GM18861 (cell line): ENCODE results near the gene NSUN5.
"Not testable (repeated sequence)": the region's sequence is repeated elsewhere in the genome, so short reads cannot be mapped to it uniquely, and the experiment has no call there.

Source experiments
- ATAC-seq: cut with Tn5 transposase; IDR thresholded peaks from one replicate; pipeline ENCODE4 v1.9.1; 2021; ENCODE audit not compliant: unreplicated experiment

NSUN5 gene

DNA sequence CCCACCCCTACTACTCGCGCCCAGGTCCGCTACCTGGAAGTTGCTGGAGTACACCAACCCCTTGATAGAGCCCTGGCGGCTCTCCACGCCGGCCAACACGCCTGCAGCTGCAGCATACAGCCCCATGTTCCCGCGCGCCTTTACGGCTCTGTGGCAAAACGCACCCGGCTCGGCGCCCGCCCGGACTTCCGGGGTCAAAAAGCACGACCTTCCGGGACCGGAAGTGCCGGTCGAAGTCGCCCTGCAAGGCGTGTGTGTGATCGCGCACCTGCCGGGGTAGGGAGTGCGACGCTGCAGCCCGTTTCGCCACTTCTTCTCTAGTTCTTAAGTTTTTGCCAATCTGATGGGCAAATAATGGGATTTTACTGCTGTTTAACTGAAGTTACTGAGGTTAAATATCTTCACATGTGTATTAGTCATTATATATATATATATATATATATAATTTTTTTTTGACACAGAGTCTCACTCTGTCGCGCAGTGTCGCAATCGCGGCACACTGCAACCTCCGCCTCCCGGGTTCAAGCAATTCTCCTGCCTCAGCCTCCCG is at the start of gene NSUN5:
TSS of gene NSUN5 (minus strand) at position 162 of the 550 bp plus-strand sequence. CDS start at position 126, 36 bp downstream.
- peak; percentile 80 for ATAC-seq

DNA sequence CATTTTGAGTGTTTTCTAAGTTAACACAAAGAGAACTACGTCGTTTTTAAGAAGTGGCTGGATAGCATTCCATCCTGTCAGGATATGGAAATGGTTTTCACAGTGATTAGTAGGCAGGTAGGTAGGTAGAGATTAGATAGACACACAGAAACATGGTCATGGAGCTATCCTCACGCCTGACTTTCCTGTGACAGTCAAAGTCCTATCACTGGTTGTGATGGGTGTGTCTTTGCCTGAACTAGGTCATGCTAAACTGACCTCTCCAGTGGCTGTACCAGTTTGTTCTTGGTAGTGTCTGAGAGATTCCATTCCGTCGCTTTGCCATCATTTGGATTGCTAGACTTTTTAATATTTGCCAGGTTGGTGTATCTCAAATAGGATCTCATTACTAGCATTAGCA is 47.5 kb upstream of the NSUN5 start:
- ATAC-seq, result no peak

DNA sequence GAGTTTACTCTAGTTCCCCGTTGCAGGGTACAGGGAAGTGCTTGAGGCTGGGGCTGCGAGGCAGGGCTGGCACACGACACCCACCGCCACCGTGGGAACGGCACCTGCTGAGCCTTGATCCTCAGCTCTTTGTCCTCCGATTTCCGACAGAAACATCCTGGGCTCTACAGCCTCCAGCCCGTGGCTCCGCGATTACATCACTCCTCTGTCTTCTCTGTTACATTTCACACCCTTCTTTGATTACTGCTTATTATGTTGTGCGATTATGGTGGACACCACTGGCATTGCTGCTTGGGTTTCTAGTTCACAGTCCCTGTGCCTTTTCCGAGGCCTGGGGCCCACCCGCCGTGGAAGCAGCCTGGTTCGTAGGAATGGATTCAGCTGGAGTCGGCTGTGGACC is 46.2 kb upstream of the NSUN5 start:
- ATAC-seq, result no peak

DNA sequence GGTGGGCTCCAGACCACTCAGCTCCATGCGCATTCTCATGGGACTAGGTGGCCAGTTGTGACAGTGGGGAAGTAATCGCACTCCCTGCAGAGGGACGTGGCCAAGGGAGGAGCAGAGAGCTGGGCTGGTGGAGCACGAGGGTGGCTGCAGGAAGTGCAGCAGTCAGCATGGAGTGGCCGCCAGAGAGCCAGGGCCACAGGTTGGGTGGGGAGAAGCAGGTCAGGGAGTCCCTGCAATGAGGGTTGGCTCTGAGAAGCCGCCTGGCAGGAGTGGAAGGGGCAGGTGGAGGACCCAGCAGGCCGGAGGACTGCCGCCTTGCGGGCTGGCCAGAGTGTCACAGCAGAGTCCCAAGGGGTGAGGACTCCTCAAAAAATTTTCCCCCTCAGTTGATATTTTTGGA is 45.6 kb upstream of the NSUN5 start:
- ATAC-seq, result no peak

DNA sequence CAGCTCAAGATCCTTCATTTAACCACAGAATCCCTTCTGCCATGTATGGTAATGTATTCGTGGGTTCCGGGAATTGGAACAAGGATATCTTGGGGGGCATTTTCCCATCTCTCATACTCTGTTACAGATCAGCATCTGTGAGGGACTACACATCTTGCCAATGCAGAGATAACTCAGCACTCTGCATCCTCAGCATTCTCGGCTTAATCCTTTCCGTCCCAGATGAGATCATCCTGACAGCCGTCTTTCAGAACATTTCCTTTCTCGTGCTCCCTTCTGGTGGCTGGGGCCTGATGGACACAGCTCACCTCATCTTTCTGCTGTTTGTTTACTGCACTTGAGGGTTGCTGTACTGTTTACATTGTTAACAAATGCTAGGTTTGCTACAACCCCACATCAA is 44.6 kb upstream of the NSUN5 start:
- ATAC-seq, result no peak

DNA sequence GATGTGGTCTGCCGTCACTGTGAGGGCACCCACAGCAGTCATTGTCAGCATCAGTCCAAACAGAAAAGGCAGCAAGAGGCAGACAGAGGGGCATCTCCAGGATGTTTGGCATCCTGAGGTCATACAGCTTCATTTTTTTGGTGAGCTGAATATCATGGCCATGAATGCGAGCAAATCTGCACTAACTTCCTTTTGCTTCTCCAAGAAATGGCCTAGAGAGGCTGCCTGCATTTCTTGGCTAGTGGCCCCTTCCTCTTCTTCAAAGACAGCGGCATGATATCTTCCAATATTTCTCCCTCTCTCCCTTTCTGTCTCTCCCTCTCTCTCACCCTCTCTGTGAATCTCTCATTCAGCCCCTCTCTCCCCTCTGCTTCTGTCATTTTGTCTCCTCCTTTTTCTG is 44.2 kb upstream of the NSUN5 start:
- ATAC-seq, result no peak

DNA sequence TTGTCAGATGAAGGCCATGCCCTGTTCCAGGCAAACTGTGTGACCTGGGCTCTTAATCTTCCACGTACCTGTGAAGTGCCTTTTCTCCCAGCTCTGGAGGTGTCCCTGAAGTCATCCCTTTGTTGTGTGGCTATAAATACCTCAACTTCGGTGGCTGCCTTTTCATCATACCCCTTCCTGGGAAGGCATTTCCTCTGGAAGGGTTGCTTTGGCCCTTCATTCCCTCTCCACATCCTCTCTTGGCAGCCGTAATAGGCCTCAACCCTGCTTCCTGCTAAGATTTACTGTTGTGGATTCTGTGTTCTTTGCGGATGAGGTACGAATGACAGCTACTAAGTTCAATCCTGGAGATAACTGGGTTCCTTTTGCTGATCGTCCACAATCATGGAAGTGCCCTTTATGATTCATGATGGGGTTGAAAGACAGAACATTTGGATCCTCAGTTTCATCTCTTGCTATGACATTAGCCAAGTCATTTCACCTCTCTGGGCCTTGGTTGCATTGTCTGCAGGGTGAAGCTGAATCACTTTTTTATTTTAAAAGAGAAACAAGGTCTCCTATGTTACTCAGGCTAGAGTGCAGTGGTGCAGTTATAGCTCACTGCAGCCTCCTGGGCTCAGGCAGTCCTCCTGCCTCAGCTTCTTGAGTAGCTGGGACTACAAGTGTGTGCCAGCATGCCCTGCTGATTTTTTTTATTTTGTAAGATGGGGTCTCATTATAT is 43.0 kb upstream of the NSUN5 start:
- ATAC-seq, result no peak

DNA sequence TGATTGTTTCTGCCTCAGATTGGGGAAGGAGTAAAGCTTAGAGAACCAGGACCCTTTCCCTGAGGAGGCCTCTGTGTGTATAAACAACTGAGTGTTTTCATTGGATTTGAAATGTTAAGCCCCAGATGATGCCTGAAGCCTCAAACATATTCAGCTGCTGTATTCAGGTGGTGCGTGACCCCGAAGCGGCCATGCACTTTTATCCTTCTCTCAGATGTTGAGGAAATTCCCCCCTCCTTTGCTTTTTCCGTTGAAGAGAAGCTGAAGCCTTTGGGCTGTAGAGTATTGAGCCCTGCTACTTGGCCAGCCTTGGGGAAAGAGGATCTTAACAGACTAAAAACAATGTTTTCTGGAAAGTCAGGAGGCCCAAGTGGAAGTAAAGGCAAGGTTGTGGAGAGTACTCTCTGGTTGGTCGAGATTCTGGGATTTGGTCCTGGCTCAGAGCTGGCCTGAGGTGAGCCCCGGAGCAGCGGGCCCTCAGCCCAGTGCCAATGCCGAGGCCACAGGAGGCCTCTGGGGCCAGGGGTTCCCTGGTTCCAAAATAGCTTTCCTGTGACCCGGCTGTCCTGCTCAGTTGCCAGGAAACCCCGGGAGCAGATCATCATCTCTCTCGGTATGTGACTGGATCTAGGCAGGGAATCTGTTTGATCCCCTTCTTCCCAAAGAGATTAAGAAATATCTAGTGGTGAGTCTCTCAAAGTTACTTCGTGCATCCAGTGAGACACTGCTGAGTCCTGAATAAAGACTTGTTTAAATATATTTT is 41.9 kb upstream of the NSUN5 start:
- ATAC-seq, result no peak

DNA sequence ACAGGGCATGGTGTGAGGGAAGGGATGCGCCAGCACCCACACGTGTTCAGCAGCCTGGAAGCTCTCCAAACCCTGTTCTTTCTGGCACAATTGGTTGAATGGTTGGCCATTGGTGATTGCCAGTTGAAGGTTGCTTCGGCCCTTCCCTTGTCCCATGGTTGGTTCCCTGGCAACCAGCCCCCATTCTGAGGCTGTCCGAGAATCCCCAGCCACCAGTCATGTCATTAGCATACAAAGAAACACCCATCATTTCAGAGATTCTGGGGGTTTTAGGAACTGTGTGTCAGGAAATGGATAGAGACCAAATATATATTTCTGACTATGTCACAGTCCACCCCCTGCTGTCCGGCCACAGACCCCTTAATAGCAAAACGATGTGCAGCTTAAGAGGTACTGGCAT is 41.1 kb upstream of the NSUN5 start:
- no peak for ATAC-seq

DNA sequence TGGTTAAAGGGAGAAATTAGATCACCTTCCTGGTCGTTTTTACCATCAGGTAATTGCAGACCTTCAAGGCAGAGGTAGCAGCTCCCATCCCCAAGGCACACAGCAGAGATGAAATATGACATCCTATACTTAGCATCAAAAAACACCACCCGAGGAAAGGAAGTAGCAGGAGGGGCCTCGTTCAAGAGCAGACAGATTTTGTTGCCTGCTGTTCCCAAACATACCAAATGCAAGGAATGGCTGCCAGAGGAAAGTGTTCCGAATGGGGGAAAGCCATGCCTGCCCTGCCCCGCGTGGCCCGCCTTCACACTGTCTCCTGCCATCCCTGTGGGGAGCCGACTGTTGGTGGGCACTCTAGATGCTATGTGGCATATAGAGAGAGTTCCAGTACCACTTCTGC is 37.3 kb upstream of the NSUN5 start:
- no peak for ATAC-seq

DNA sequence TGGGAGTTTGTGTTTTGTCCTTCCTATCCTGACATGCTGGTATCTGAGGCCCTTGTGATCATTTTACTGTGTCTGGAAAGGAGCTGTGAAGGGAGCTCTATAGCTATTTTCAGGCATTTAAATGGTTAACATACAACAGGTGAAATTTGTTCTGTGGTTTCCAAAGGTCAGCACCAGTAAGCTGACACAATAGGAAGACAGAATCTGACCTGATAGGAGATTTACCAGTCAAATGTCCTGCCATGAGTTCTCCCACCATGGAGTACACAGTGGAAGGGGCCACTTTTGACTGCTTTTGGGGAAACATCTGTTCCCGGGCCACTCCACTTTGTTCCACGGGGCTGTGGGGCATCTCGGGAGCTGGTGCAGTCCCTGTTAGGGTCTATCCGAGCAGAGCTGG is 36.9 kb upstream of the NSUN5 start:
- ATAC-seq, result no peak

DNA sequence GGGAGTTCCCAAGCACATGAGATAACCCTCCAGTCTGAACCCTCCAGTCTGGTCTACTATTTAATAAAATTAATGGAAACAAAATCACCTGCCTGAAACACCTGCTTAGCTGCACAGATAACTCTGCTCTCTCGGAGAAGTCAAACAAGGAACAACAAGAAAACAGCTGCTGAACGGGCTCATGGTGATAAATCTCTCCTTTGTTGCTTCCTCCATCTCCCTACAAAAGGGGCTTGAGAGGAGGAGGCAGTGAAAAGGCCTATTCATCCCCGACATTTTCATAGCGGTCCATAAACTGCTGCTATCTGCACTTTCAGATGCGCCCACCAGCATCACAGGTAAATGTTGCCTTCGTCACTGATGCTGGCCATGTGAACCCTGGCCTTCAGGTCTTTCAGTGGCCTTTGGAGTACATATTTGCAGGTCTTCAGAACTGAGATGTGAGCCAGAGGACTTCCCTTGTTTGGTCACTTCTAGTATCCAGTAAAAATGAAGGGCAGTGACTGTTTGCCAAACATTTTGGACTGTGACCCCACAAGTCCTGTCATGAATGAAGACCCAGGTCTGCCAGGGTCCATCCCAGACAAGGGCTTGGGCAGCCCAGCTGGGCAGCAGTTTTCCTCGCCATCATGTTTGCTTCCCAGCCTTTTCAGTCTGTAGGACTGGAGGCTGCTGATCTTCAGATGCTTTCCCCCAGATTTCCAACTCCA is 35.2 kb upstream of the NSUN5 start:
- no peak for ATAC-seq

DNA sequence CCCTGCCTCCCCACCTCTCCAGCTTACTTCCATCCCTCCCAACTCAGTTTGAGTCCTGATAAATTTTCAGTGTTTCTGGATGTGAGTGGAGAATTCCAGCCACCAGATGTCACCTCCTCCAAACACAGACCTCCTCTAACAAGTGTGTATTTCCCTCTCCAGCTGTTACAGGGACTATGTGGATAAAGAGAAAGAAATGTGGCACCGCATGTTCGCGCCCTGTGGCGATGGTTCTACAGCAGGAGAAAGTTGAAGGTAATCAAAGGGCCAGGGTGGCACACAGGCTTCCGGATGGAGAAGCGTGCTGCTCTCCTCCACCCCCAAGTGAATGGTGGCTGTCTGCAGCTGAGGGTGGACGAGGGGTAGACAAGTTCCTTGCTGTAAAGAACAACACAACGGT is 34.0 kb upstream of the NSUN5 start:
- ATAC-seq, result no peak

DNA sequence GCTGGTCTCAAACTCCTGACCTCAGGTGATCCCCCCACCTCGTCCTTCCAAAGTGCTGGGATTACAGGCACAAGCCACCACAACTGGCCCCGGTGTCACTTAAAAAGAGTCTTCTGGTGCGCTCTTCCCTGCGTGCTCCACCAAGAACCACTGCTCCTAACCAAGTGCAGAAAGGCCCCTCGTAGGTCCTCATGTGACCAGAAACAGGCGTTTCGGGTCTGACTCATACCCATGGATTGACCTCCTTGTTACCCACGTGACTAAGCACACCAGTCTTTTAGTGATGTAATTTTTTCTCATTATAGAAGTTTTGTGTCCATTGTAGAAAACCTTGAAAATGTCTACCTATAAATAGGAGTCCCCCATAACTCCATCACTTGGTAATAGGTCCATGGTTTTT is 33.3 kb upstream of the NSUN5 start:
- no peak for ATAC-seq

DNA sequence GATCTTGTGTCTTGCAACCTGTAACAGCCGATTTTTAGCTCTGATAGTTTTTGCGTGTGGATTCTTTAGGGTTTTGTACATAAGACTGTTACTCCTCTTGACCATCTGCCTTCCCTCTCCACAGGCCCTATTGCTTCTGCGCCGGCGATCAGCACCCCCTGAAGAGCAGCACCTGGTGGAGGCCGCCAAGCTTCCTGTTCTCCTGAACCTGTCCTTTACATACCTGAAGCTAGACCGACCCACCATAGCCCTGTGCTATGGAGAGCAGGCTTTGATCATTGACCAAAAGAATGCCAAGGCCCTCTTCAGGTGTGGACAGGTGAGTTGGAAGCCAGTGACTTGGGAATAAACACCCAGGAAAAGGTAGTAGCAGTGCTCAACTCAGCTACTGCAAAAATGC is 31.9 kb upstream of the NSUN5 start:
- ATAC-seq, result no peak

DNA sequence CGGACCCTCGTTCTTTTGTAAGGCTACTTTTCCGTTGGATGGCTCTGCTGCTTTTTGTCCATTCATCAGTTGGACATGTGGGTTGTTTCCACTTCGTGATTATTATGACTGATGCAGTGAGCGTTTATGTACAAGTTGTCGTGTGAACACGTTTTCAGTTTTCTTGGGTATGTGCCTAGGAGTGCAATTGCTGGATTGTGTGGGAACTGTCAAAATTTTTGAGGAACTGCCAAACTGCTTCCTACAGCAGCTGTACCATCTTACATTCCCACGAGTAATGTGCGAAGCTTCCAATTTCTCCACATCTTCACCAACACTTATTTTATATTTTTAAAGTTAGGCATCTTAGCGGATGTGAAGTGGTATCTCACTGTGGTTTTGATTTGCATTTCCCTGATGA is 29.7 kb upstream of the NSUN5 start:
- ATAC-seq, result no peak

DNA sequence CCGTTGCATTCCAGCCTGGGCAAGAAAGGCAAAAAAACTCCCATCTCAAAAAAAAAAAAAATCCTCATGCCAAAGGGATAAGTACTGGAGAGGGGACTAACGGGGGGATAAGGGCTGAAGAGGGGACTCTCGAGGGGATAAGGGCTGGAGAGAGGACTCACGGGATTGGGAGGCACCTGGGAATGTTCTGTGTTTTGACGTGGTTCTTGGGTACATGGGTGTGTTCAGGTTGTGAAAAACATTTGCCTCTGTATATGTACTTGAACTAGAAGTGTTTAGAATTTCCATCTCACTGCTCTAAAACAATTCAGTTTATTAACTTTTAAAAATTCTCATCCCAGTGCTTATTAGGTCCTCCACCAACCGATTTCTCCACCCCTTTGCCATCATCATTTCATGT is 23.8 kb upstream of the NSUN5 start:
- ATAC-seq, result no peak

DNA sequence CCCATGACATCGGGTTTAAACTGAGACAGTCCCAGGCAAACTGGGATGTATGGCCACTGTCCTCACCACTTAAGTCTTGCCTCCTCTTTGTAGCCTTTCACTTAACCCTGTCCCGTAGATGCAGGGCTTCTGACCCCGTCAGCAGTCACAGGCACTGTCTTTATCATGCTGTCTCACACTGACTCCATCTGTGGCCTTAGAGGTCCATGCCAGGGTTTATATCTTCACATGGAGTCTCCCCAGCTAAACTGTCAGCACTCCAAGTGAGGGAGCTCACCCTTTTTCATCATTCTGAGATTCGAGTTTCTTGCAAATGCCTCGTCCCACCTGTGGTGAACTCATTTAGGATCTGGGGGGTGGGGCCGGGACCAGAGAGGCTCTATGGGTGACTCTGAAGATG is 22.1 kb upstream of the NSUN5 start:
- no peak for ATAC-seq

DNA sequence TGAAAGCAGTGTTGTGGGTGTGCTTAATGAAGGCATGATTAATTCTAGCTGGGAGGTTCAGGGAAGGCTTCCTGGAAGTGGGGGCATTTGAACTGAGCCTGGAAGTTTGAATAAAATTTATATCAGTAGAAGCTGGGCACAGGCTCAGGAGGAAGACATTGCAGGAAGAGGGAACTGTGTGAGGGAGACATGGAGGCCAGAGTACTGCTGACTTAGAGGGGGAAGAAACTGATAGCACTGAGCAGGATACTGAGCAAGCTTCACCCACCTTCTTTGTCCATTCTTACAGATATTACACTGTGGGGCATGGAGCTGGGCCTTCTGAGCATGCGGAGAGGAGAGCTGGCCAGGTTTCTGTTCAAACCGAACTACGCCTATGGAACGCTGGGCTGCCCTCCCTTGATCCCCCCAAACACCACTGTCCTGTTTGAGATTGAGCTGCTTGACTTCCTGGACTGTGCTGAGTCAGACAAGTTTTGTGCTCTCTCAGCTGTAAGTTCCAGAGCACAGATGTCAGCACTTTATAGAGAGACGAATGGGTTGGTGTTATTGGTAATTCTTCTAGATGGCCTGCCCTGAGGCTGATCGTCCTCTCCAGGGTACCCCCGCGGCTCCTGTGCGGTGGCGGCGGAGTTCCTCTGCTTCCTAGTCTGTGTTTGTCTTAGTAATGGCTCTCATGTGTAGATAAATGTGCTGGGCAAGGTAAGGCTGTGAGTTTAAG is 21.4 kb upstream of the NSUN5 start:
- ATAC-seq, result no peak

DNA sequence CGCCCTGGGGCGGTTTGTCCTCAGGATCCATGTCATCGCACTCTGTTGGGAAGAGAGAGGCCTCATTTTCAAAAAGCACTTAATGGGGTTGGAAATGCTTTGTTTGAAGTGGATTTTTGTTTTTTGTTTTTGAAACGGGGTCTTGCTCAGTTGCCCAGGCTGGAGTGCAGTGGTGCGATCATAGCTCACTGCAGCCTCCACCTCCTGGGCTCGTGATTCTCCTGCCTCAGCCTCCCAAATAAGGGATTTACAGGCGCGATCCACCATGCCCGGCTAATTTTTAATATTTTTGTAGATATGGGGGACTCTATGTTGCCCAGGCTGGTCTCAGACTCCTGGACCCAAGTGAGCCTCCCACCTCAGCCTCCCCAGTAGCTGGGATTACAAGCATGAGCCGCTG is 20.1 kb upstream of the NSUN5 start:
- ATAC-seq, result no peak

DNA sequence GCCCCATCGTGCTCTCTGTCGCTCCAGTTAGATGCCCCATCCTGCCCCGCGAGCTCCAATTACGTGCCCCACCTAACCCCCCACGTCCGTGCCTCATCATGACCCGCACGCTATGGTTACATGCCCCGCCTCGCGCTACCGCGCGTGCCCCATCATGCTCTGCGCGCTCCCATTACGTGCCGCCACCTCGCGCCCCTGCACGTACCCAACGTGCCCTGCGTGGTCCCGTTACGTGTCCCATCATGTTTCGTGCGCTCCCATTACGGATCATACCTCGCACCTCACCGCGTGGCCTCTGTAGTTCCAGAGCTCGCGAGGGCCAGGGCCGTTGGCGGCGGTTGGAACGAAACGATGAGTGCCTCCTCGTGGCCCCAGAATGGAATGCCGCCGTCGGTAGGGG is 19.3 kb upstream of the NSUN5 start, which contains the start of the genes FKBP6 and TRIM50:
TSS of gene FKBP6 (plus strand) at position 240 of the 400 bp plus-strand sequence. CDS start 268 bp downstream, outside the sequence.
TSS of gene TRIM50 (minus strand) at position 161 of the 400 bp plus-strand sequence. CDS start 3,295 bp downstream, outside the sequence.
- not testable (repeated sequence) for ATAC-seq
